Loucy (cell line): Measurements from ENCODE around the gene ZKSCAN3.

ENCODE experiments used
- H2AFZ ChIP-seq: fragments of 200-600 bp; sonication (generic); 2 replicates; pipeline ENCODE4 v1.6.0; 2016; ENCODE audit warnings: antibody characterized with exemption, mild to moderate bottlenecking, low read length, moderate library complexity
- H3F3A ChIP-seq: fragments of 200-600 bp; 2 replicates; pipeline ENCODE4 v1.6.0; 2016; ENCODE audit warnings: antibody characterized with exemption, low read depth, mild to moderate bottlenecking
- H3K27me3 ChIP-seq: fragments of 200-600 bp; sonication (generic); 2 replicates; pipeline ENCODE4 v1.6.1; 2014; ENCODE audit warnings: low read length, mild to moderate bottlenecking; ENCODE audit not compliant: insufficient read depth, poor library complexity, severe bottlenecking
- H3K36me3 ChIP-seq: fragments of 200-600 bp; sonication (generic); 2 replicates; pipeline ENCODE4 v1.6.1; 2016; ENCODE audit warnings: low read length; ENCODE audit not compliant: insufficient read depth
- H3K4me1 ChIP-seq: fragments of 200-600 bp; sonication (generic); 2 replicates; pipeline ENCODE4 v1.5.1; 2014; ENCODE audit warnings: low read length, mild to moderate bottlenecking; ENCODE audit not compliant: insufficient read depth, poor library complexity, severe bottlenecking
- H3K4me2 ChIP-seq: fragments of 200-600 bp; sonication (generic); 2 replicates; pipeline ENCODE4 v1.6.0; 2014; ENCODE audit warnings: antibody characterized with exemption, low read length, low read depth, mild to moderate bottlenecking; ENCODE audit not compliant: poor library complexity, severe bottlenecking
- H3K4me3 ChIP-seq: fragments of 200-600 bp; sonication (generic); 2 replicates; pipeline ENCODE4 v1.5.1; 2014; ENCODE audit warnings: low read length, mild to moderate bottlenecking, mixed read lengths; ENCODE audit not compliant: poor library complexity, severe bottlenecking
- H3K79me2 ChIP-seq: fragments of 200-600 bp; sonication (generic); 2 replicates; pipeline ENCODE4 v1.6.1; 2014; ENCODE audit warnings: low read length; ENCODE audit not compliant: insufficient read depth
- H3K9ac ChIP-seq: fragments of 200-600 bp; sonication (generic); 2 replicates; pipeline ENCODE4 v1.6.0; 2014; ENCODE audit warnings: mild to moderate bottlenecking, low read depth, low read length, moderate library complexity; ENCODE audit not compliant: poor library complexity, severe bottlenecking
- H3K9me2 ChIP-seq: fragments of 200-600 bp; sonication (generic); replicated peaks from 2 replicates; pipeline ENCODE4 v1.6.1; 2016; ENCODE audit warnings: low read depth, low read length, mixed read lengths
- H3K9me3 ChIP-seq: fragments of 200-600 bp; sonication (generic); 2 replicates; pipeline ENCODE4 v1.6.1; 2014; ENCODE audit warnings: mild to moderate bottlenecking, antibody characterized with exemption, low read length, low read depth; ENCODE audit not compliant: insufficient read depth
- H4K20me1 ChIP-seq: fragments of 200-600 bp; sonication (generic); 2 replicates; pipeline ENCODE4 v1.6.0; 2014; ENCODE audit warnings: antibody characterized with exemption, low read length, mild to moderate bottlenecking; ENCODE audit not compliant: insufficient read depth, poor library complexity, severe bottlenecking
- CTCF ChIP-seq: fragments of 200-600 bp; sonication (generic); conservative IDR thresholded peaks from 2 replicates; pipeline ENCODE4 v1.5.1; 2014; ENCODE audit warnings: mild to moderate bottlenecking, antibody characterized with exemption, low read length
- EZH2phosphoT487 ChIP-seq: fragments of 200-600 bp; IDR thresholded peaks from 2 replicates; pipeline ENCODE4 v1.6.1; 2018; ENCODE audit warnings: antibody characterized with exemption, mild to moderate bottlenecking, moderate library complexity, borderline replicate concordance

Gene ZKSCAN3

GRCh38 chr6:28334286-28335039 is 15.3 kb upstream of the ZKSCAN3 start:
- peaks cover 2% of the 10 kb centered on the region; the same call in 1 of the 2 replicates for H3F3A ChIP-seq
- no peaks in the 10 kb centered on the region for H3K9me2 ChIP-seq
- H4K20me1 ChIP-seq: no peaks in the 10 kb centered on the region
- no peak overlapping the region for H2AFZ ChIP-seq
- no peaks in the 10 kb centered on the region for H3K36me3 ChIP-seq
- H3K4me1 ChIP-seq: peaks cover 32% of the 10 kb centered on the region
- H3K4me3 ChIP-seq: peak overlapping the region; percentile 91
- H3K27me3 ChIP-seq: no peaks in the 10 kb centered on the region
- peak overlapping the region; percentile 99 for H3K4me2 ChIP-seq
- H3K9me3 ChIP-seq: no peaks in the 10 kb centered on the region
- peaks cover 16% of the 10 kb centered on the region for H3K79me2 ChIP-seq
- TF ChIP-seq EZH2phosphoT487: no peak
- TF ChIP-seq CTCF: no peak
- peak overlapping the region; percentile 99 for H3K9ac ChIP-seq

- H3K27me3 ChIP-seq: no peaks in the 10 kb centered on the region
- TF ChIP-seq CTCF (no peak), EZH2phosphoT487 (no peak)
- H3K4me3 ChIP-seq: peak overlapping the region; percentile 91
- peaks cover 16% of the 10 kb centered on the region for H3K79me2 ChIP-seq
- H3F3A ChIP-seq: peaks cover 2% of the 10 kb centered on the region; the same call in 1 of the 2 replicates
- no peaks in the 10 kb centered on the region for H3K36me3 ChIP-seq
- H4K20me1 ChIP-seq: no peaks in the 10 kb centered on the region
- peaks cover 6% of the 10 kb centered on the region; the same call in 1 of the 2 replicates for H3K9me3 ChIP-seq
- no peak overlapping the region for H2AFZ ChIP-seq
- H3K4me1 ChIP-seq: peaks cover 32% of the 10 kb centered on the region
- peak overlapping the region; percentile 99 for H3K4me2 ChIP-seq
- no peaks in the 10 kb centered on the region for H3K9me2 ChIP-seq
- H3K9ac ChIP-seq: peak overlapping the region; percentile 99
Observed at GRCh38 chr6:28335040-28335563, 14.6 kb upstream of the ZKSCAN3 start.

- TF ChIP-seq CTCF: no peak
- TF ChIP-seq EZH2phosphoT487: no peak
- peaks cover 2% of the 10 kb centered on the region; the same call in 1 of the 2 replicates for H3F3A ChIP-seq
Observed at GRCh38 chr6:28335564-28336283, 14.0 kb upstream of the ZKSCAN3 start, which contains the start of gene ZSCAN31. Gene ZSCAN31 (minus strand): TSS chr6:28336148. CDS start chr6:28329683, 6,465 bp downstream.

More at GRCh38 chr6:28335564-28336283, 14.0 kb upstream of the ZKSCAN3 start, which contains the start of gene ZSCAN31:
- peaks cover 16% of the 10 kb centered on the region for H3K79me2 ChIP-seq
- H4K20me1 ChIP-seq: no peaks in the 10 kb centered on the region
- peak within 1 kb of the TSS; percentile 99 for H3K4me2 ChIP-seq
- peak within 1 kb of the TSS; percentile 99 for H3K9ac ChIP-seq
- H3K9me3 ChIP-seq: peaks cover 11% of the 10 kb centered on the region; the same call in 1 of the 2 replicates
- H3K4me3 ChIP-seq: peak within 1 kb of the TSS; percentile 91
- no peaks in the 10 kb centered on the region for H3K36me3 ChIP-seq
- peaks cover 32% of the 10 kb centered on the region for H3K4me1 ChIP-seq
- H3K27me3 ChIP-seq: no peaks in the 10 kb centered on the region
- peak within 1 kb of the TSS; percentile 57 for H2AFZ ChIP-seq
- H3K9me2 ChIP-seq: no peaks in the 10 kb centered on the region
